ENCODE measurements around the gene MIAT. TPM values are rescaled to one million over a fixed set of nuclear protein-coding genes. Genes with fewer than 3 reads are reported as not detected.

The MIAT gene
- total and polyA plus RNA-seq, 2 of the 13 experiments (the other 11 are each of a cell fraction or from before 2014, with no cell fraction given): 0.04 TPM; not detected in 1

DNA sequence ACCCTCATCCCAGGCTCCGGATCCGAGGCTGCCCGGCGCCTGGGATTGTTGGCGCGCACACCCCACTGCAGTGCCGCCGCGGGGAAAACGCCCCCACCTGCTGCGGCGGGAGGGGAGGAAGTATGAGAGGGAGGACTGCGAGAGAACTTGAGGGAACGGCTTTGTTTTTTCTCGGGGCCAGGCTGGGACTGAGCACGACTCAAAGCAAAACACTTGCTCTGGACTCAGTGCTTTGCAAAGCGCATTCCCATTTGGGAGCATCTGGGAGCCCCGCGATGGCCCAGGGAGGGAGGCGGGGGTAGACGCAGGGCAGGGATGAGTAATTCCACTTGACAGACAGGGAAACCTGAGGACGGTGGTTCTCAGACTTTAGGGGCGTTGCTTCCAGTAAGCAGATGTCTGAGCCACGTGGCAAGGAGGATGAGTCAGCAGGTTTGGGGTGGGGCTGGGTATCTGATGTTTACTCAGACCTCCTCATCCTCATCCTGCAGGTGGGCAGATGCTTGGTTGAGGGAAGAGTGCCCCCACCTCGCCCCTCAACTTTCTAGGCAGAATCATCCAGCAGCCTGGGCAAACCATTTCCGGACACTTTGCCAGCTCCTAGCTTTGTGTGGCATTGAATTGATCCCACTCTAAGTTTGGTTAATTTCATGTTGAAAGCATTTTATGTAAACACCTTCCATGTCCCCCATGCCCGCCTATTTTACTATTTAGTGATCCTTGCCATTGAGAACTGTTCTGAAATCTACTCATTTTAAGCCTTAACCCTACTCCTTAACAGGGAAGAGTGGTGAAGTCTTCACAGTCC lies 1.5 kb downstream of the MIAT start:
- Histone ChIP-seq H2AFZ (ENCODE audit: low read length) (no peak overlapping the region), H3K27me3 (ENCODE audit: control insufficient read depth in 1 of 2, insufficient read depth in 2 of 2, low read length in 2 of 2) (peaks cover 2 to 67% of the 10 kb centered on the region in 2 experiments; a peak in 4 of 5 replicates), H3K4me3 (replicated peaks in 1 of 3; ENCODE audit: insufficient read depth in 1 of 3, low read depth in 2 of 3, low read length in 3 of 3) (no peak overlapping the region), H3K36me3 (replicated peaks in 1 of 2; ENCODE audit: control insufficient read depth in 1 of 2, insufficient read depth in 2 of 2, low read length in 2 of 2) (no peaks in the 10 kb centered on the region), H3K9me3 (ENCODE audit: low read length) (no peaks in the 10 kb centered on the region), H3K79me2 (ENCODE audit: insufficient read depth, low read length) (no peaks in the 10 kb centered on the region), H3K27ac (ENCODE audit: extremely low read length, insufficient read depth, low read length) (no peak overlapping the region), H3K9ac (ENCODE audit: insufficient read depth, low read depth, low read length) (no peak overlapping the region), H3K4me1 (ENCODE audit: insufficient read depth, low read length) (no peaks in the 10 kb centered on the region), H4K20me1 (ENCODE audit: insufficient read depth, low read length) (no peaks in the 10 kb centered on the region), H3K4me2 (ENCODE audit: low read depth, low read length) (no peak overlapping the region)
- WGBS (ENCODE audit: low lambda C conversion rate): 35% methylated on average over 20 of the region's 27 CpGs
- CTCF ChIA-PET (ENCODE audit: low intra/inter-chr PET ratio, low total read pairs): no interaction called here
- ATAC-seq (no peak; the same call in 2 of the 3 replicates), FAIRE-seq (no peak), DNase-seq (ENCODE audit: low spot score) (no peak)
- BruUV-seq (replicated peaks): no TSS peak
- intact Hi-C loops (cut with micrococcal nuclease; ENCODE audit: unreplicated experiment) (no loop called here), in situ Hi-C loops (cut with HindIII; ENCODE audit: extremely low pct_ligation_motif_present, low pct_unique_long_range_greater_than_20kb) (no loop called here)
- POLR2A ChIA-PET: no interaction called here
- TF ChIP-seq ARID2 (CRISPR knock-in tag; IDR thresholded peaks at IDR 0.05; ENCODE audit: borderline replicate concordance): no peak
- TF ChIP-seq ZNF562 (CRISPR knock-in tag; IDR thresholded peaks at IDR 0.05; ENCODE audit: borderline replicate concordance): no peak
- no peak for TF ChIP-seq IRF9 (CRISPR knock-in tag; IDR thresholded peaks at IDR 0.05; ENCODE audit: borderline replicate concordance)
- TF ChIP-seq ZNF552 (CRISPR knock-in tag; IDR thresholded peaks at IDR 0.05; ENCODE audit: borderline replicate concordance): no peak
- no peak for TF ChIP-seq RFXAP (CRISPR knock-in tag; IDR thresholded peaks at IDR 0.05; ENCODE audit: borderline replicate concordance)
- TF ChIP-seq ZZZ3 (CRISPR knock-in tag; IDR thresholded peaks at IDR 0.05; ENCODE audit: borderline replicate concordance): no peak
- TF ChIP-seq ZNF343 (CRISPR knock-in tag; IDR thresholded peaks at IDR 0.05): no peak
- TF ChIP-seq ZNF101 (CRISPR knock-in tag; IDR thresholded peaks at IDR 0.05; ENCODE audit: borderline replicate concordance, low read depth): no peak
- TF ChIP-seq ZNF530 (CRISPR knock-in tag; IDR thresholded peaks at IDR 0.05; ENCODE audit: low read depth): no peak
- TF ChIP-seq, protein P1, sequence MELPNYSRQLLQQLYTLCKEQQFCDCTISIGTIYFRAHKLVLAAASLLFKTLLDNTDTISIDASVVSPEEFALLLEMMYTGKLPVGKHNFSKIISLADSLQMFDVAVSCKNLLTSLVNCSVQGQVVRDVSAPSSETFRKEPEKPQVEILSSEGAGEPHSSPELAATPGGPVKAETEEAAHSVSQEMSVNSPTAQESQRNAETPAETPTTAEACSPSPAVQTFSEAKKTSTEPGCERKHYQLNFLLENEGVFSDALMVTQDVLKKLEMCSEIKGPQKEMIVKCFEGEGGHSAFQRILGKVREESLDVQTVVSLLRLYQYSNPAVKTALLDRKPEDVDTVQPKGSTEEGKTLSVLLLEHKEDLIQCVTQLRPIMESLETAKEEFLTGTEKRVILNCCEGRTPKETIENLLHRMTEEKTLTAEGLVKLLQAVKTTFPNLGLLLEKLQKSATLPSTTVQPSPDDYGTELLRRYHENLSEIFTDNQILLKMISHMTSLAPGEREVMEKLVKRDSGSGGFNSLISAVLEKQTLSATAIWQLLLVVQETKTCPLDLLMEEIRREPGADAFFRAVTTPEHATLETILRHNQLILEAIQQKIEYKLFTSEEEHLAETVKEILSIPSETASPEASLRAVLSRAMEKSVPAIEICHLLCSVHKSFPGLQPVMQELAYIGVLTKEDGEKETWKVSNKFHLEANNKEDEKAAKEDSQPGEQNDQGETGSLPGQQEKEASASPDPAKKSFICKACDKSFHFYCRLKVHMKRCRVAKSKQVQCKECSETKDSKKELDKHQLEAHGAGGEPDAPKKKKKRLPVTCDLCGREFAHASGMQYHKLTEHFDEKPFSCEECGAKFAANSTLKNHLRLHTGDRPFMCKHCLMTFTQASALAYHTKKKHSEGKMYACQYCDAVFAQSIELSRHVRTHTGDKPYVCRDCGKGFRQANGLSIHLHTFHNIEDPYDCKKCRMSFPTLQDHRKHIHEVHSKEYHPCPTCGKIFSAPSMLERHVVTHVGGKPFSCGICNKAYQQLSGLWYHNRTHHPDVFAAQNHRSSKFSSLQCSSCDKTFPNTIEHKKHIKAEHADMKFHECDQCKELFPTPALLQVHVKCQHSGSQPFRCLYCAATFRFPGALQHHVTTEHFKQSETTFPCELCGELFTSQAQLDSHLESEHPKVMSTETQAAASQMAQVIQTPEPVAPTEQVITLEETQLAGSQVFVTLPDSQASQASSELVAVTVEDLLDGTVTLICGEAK (IDR thresholded peaks at IDR 0.05): no peak
- TF ChIP-seq, protein P1 (CRISPR knock-in tag; IDR thresholded peaks at IDR 0.05): no peak
- no peak for TF ChIP-seq NCOR1 (IDR thresholded peaks at IDR 0.05; ENCODE audit: borderline replicate concordance, low read length)
- no peak for TF ChIP-seq SRY (CRISPR knock-in tag; IDR thresholded peaks at IDR 0.05)
- no peak for TF ChIP-seq MIXL1 (CRISPR knock-in tag; IDR thresholded peaks at IDR 0.05)
- no peak for TF ChIP-seq PCBP2 (optimal IDR thresholded peaks at IDR 0.05; ENCODE audit: low read depth, low read length, poor library complexity, severe bottlenecking)
